GM12872 (cell line): ENCODE data around the gene MROH2B.

Experiments used
- CTCF ChIP-seq: IDR thresholded peaks from 3 replicates; pipeline ENCODE4 v1.5.1; 2011; ENCODE audit warnings: low read depth, mild to moderate bottlenecking, low read length, moderate library complexity; ENCODE audit not compliant: insufficient read depth

MROH2B gene

GRCh38 chr5:41067714-41068568 lies 3.2 kb downstream of the MROH2B start:
- TF ChIP-seq CTCF: no peak

- no peak for TF ChIP-seq CTCF
Observed at GRCh38 chr5:41065691-41066335, 5.3 kb downstream of the MROH2B start.

DNA sequence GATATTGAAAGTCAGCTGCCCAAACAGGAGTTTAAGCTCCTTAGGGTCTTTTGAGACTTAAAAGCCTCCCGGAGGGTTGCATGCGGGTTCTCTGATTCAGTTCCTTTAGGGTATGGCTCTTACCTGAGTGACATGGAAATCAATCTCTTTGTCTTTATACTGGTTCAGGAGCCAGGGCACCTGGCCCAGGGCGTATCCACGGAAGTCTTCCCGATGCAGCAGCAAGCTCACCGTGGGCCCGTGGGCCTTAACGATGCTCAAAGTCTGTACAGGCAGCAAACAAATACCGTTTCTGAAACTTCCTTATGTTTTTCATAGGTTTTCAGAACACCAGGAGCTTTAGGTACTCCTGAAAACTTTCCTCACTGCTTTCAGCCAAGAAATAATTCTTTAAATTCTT lies 13.2 kb downstream of the MROH2B start:
- TF ChIP-seq CTCF: no peak

DNA sequence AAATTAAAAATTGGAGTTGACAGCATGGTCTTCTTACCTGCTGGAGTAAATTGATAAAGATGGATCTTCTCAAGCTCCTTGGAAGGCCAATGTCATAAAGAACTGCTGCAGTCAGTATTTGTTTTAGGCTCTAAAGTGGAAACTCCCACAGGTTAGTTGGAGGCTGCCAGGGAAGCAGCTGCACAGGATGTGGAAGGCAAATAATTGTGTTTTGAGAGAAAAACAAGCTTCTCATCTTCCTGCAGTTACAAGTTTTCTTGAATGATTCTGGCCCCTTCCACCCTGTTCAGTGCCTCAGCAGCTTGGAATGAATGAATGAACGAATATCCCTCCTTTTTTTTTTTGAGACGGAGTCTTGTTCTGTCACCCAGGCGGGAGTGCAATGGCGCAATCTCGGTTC lies 13.9 kb downstream of the MROH2B start:
- TF ChIP-seq CTCF: no peak

GRCh38 chr5:41048986-41049385 lies 22.2 kb downstream of the MROH2B start:
- no peak for TF ChIP-seq CTCF

DNA sequence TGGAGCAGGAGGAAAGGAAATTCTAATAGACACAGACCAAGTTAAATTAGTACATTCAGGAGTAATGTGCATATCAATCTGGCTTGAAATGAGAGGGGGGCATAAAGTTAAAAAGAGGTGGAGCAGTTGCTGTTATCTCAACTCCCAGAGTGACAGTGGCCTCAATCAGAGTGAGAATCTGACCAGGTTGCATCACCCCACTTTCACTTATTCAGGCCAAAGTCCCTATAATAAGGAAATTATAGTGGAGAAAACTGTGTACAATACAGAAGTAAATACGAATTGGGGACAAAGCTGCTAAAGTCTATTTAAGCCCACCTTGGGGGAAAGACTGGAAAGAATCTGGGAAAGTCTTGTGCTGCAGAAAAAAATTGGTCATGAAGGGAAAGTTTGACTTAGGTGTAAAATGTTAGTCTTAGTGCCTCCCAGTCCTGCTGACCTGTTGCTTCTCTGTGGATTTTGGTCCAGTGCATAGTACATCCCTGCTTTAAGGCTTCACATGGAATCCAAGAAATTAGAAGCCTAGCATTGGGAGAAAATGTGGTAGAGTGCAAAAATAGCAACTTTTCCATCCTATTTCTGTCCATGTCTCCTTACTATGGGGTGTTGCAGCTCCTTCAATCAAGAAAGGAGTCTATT lies 27.9 kb downstream of the MROH2B start:
- no peak for TF ChIP-seq CTCF

- TF ChIP-seq CTCF: no peak
Observed at GRCh38 chr5:41032973-41033372, 38.2 kb downstream of the MROH2B start.
